Lung (tissue), 12 donors: ENCODE data around the gene ST3GAL3. TPM values are rescaled to one million over a fixed set of nuclear protein-coding genes. Genes with fewer than 3 reads are reported as not detected.
A peak's percentile ranks its signal among the peaks of the same experiment; 100 is the strongest.

Experiments used
- ATAC-seq: fragments of 200-7000 bp; cut with Tn5 transposase; one replicate; pipeline ENCODE4 v1.9.1; 2020; ENCODE audit warnings: moderate number of reproducible peaks; ENCODE audit not compliant: insufficient read depth, low FRiP score
- DNase-seq, 3 donors: peaks; one replicate each; pipeline ENCODE4 v3.0.0-alpha.2; 2013 to 2017
- H3K27ac ChIP-seq, 2 donors: one replicate each; pipeline ENCODE4 v1.5.1; 2013; ENCODE audit warnings: mild to moderate bottlenecking in 2 of 2, moderate library complexity in 2 of 2, control low read depth in 1 of 2, inconsistent platforms in 1 of 2, low read depth in 1 of 2, low read length in 1 of 2
- H3K27me3 ChIP-seq, 3 donors: one replicate each; pipeline ENCODE4 v1.5.1; 2013; ENCODE audit warnings: low read length in 2 of 3; ENCODE audit not compliant: control insufficient read depth in 3 of 3, insufficient read depth in 3 of 3
- H3K36me3 ChIP-seq, 4 donors: one replicate each; pipeline ENCODE4 v1.5.1; 2013; ENCODE audit warnings: low read length in 4 of 4, mild to moderate bottlenecking in 1 of 4, moderate library complexity in 1 of 4; ENCODE audit not compliant: control insufficient read depth in 4 of 4, insufficient read depth in 4 of 4
- H3K4me1 ChIP-seq, 5 donors: one replicate each; pipeline ENCODE4 v1.5.1; 2013; ENCODE audit warnings: low read length in 5 of 5, mild to moderate bottlenecking in 2 of 5, moderate library complexity in 1 of 5; ENCODE audit not compliant: control insufficient read depth in 5 of 5, insufficient read depth in 5 of 5
- H3K4me3 ChIP-seq: one replicate; pipeline ENCODE4 v1.5.1; 2013; ENCODE audit warnings: mild to moderate bottlenecking, control low read depth, moderate library complexity
- H3K9ac ChIP-seq, 2 donors: one replicate each; pipeline ENCODE4 v1.5.1; 2013; ENCODE audit warnings: low read length in 2 of 2, control low read depth in 1 of 2; ENCODE audit not compliant: insufficient read depth in 1 of 2
- H3K9me3 ChIP-seq, 4 donors: one replicate each; pipeline ENCODE4 v1.5.1; 2013; ENCODE audit warnings: low read length in 3 of 4, mild to moderate bottlenecking in 1 of 4, moderate library complexity in 1 of 4; ENCODE audit not compliant: control insufficient read depth in 4 of 4, insufficient read depth in 3 of 4
- WGBS, 2 donors: extraction: QIAGEN DNeasy Blood & Tissue Kit; methylation state at CpG; one replicate each; pipeline ENCODE4 v1.1.7; 2013; 5-methylcytosine and 5-hydroxymethylcytosine counted together
- polyA plus RNA-seq, 2 donors: library from polyadenylated mRNA; stranded (reverse); fragments of 200-250 nt; gene quantifications; one replicate each; pipeline ENCODE4 v1.2.1, GENCODE V29; 2013
- total RNA-seq, 2 donors: library from RNA; depleted of rRNA in 1 of 2; stranded (reverse); fragments of >200 nt in 1 of 2; gene quantifications; one replicate each; pipeline ENCODE4 v1.2.1, GENCODE V29; 2014 to 2021
- TF ChIP-seq, protein P1 (sequence below): IDR thresholded peaks from 2 replicates; pipeline ENCODE4 v1.5.1; 2012; ENCODE audit warnings: mild to moderate bottlenecking; ENCODE audit errors: control extremely low read depth, extremely low read depth
- donor health status: control.
- donor health status: control.
- donor health status: Bipolar disorder and iron deficiency.
- donor health status: healthy.
- donor health status: DM: yes; HTN: yes; CAD: no.

The ST3GAL3 gene
- total and polyA plus RNA-seq, 4 donors = 8.4 to 28.0 (median 17.1) TPM

DNA sequence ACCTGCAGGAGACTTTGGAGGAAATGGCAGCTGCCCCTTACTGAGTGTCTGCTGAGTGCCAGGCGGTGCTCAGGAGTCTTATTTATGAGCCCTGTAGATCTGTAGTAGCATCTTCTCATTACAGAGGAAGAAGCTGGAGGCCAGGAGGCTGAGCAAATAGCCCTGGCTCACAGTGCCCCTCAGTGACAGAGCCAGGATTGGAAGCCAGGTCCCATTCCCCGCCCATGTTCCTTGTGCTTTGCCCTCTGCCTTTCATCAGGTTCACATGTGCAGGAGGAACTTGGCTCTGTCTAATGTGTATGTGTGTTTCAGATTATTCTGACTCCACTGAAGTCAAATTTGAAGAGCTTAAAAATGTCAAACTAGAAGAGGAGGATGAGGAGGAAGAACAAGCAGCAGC lies 36.1 kb upstream of the ST3GAL3 start:
- TF ChIP-seq, protein P1, sequence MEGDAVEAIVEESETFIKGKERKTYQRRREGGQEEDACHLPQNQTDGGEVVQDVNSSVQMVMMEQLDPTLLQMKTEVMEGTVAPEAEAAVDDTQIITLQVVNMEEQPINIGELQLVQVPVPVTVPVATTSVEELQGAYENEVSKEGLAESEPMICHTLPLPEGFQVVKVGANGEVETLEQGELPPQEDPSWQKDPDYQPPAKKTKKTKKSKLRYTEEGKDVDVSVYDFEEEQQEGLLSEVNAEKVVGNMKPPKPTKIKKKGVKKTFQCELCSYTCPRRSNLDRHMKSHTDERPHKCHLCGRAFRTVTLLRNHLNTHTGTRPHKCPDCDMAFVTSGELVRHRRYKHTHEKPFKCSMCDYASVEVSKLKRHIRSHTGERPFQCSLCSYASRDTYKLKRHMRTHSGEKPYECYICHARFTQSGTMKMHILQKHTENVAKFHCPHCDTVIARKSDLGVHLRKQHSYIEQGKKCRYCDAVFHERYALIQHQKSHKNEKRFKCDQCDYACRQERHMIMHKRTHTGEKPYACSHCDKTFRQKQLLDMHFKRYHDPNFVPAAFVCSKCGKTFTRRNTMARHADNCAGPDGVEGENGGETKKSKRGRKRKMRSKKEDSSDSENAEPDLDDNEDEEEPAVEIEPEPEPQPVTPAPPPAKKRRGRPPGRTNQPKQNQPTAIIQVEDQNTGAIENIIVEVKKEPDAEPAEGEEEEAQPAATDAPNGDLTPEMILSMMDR = no peak
- peaks cover 37 to 76% (median 66%) of the 10 kb centered on the region in 4 donors for H3K36me3 ChIP-seq
- no peak for ATAC-seq
- H3K27ac ChIP-seq = no peak overlapping the region
- 98 to 100% methylated on average over 2 of the region's 2 CpGs for WGBS, 2 donors
- no peak overlapping the region for H3K4me3 ChIP-seq
- H3K27me3 ChIP-seq = no peaks in the 10 kb centered on the region
- H3K9me3 ChIP-seq = no peaks in the 10 kb centered on the region
- H3K9ac ChIP-seq = no peak overlapping the region
- H3K4me1 ChIP-seq = no peaks in the 10 kb centered on the region
- no peak for DNase-seq

DNA sequence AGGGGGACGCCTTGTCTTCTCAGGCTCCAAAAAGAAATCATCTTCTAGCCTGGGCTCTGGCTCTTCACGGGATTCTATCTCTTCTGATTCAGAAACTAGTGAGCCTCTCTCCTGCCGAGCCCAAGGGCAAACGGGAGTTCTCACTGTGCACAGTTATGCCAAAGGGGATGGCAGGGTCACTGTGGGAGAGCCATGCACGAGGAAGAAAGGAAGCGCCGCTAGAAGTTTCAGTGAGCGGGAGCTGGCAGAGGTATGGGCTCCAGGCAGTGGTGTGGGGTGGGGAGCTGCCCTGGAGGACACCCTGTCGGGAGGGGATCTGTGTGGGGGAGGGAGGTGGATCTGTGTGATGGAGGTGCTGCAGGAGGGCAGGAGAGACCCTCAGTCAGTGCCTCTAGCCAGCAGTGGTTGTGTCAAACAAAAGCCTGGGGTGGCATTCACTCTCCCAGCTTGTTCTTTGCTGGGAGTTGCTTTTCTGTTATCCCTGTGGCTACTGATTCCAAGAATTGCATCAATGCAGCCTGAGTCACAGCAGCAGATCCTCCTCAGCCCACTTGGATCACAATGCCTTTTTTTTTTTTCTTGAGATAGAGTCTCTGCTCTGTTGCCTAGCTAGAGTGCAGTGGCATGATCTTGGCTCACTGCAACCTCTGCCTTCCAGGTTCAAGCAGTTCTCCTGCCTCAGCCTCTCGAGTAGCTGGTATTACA lies 35.6 kb upstream of the ST3GAL3 start:
- WGBS, 2 donors = 93 to 94% methylated on average over 10 of the region's 10 CpGs
- peaks cover 31 to 70% (median 60%) of the 10 kb centered on the region in 4 donors for H3K36me3 ChIP-seq
- no peaks in the 10 kb centered on the region for H3K9me3 ChIP-seq

DNA sequence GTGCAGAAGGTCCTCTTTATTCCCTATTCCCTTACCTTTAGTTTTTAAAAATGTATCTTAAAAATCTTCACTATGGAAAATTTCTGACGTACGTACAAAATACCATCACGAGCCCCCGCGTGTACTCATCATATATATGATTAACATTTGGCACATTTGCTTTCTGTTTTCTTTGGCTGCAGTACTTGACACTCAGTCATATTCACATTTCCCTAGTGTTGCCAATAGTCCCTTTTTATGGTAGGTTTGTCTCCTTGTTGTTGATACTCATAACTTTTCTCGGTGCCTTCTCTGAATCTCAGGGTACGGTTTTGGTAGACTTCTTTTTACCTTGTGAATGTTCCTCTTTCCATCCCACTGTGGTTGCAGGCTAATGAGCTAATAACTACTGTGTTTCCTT lies 34.1 kb upstream of the ST3GAL3 start:
- H3K27ac ChIP-seq = no peak overlapping the region
- 91 to 94% methylated on average over 7 of the region's 7 CpGs for WGBS, 2 donors
- no peak overlapping the region for H3K9ac ChIP-seq
- H3K9me3 ChIP-seq = no peaks in the 10 kb centered on the region
- TF ChIP-seq, protein P1 = no peak
- H3K36me3 ChIP-seq = peaks cover 22 to 62% (median 52%) of the 10 kb centered on the region in 4 donors
- H3K4me3 ChIP-seq = no peak overlapping the region
- DNase-seq = no peak
- ATAC-seq = no peak
- no peaks in the 10 kb centered on the region for H3K4me1 ChIP-seq
- H3K27me3 ChIP-seq = no peaks in the 10 kb centered on the region

More for the DNA sequence above, 35.6 kb upstream of the ST3GAL3 start:
- H3K9ac ChIP-seq = no peak overlapping the region
- H3K4me1 ChIP-seq = no peaks in the 10 kb centered on the region
- DNase-seq = no peak
- no peak overlapping the region for H3K27ac ChIP-seq
- TF ChIP-seq, protein P1 = no peak
- no peak overlapping the region for H3K4me3 ChIP-seq
- peak; percentile 11 for ATAC-seq
- no peaks in the 10 kb centered on the region for H3K27me3 ChIP-seq
